ENCODE results near the gene EGFL8. TPM values are rescaled to one million over a fixed set of nuclear protein-coding genes. Genes with fewer than 3 reads are reported as not detected.

EGFL8 gene
- total and polyA plus RNA-seq, 9 of the 15 experiments (the other 6 are each of a cell fraction or from before 2014, with no cell fraction given): 2.2 to 47.4 (median 14.2) TPM

DNA sequence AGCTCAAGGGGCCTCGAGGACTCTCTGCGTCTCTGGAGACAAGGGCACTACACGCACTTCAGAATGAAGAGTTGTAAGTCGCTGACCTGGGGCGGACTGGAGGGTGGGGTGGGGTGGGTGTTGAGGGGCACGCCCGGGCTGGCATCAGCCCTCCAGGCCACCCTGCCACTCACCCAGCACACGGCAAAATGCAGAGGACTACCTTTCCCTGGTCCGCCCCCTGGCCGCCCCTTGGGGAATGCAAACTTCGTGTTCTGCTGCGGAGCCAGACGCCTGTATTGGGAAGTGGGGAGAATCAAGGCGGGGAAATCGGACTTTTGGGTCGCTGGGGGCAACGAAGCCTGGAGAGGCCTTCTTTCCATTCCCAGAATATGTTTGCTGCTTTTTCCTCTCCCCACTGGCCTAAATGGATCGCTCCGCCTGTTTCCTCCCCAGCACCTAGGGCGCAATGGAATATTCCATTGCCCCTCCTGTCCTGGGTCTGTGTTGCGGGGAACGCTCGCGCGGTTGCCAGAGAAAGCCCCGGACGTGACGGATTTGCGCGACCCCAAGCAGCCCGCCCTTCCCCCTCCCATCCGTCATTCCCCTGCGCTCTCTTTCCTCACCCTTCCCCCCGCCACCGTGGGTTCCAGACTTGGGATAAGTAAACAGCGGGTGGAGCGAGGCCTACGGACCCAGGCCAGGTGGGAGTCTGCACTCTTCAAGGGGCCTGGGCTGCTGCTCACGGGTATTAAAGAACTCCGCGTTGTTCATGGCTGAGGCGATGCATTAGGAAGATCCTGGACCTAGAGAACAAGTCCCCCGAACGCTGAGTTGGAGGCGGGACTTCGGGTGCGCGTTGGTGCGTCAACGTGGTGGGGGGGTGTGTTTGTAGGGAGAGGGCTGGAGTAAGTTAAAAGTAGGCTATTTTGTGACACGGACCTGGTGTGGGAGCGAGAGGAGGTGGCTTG lies 10.6 kb upstream of the EGFL8 start, which contains the start of gene PPT2 (continued):
- TF ChIP-seq, protein P1, sequence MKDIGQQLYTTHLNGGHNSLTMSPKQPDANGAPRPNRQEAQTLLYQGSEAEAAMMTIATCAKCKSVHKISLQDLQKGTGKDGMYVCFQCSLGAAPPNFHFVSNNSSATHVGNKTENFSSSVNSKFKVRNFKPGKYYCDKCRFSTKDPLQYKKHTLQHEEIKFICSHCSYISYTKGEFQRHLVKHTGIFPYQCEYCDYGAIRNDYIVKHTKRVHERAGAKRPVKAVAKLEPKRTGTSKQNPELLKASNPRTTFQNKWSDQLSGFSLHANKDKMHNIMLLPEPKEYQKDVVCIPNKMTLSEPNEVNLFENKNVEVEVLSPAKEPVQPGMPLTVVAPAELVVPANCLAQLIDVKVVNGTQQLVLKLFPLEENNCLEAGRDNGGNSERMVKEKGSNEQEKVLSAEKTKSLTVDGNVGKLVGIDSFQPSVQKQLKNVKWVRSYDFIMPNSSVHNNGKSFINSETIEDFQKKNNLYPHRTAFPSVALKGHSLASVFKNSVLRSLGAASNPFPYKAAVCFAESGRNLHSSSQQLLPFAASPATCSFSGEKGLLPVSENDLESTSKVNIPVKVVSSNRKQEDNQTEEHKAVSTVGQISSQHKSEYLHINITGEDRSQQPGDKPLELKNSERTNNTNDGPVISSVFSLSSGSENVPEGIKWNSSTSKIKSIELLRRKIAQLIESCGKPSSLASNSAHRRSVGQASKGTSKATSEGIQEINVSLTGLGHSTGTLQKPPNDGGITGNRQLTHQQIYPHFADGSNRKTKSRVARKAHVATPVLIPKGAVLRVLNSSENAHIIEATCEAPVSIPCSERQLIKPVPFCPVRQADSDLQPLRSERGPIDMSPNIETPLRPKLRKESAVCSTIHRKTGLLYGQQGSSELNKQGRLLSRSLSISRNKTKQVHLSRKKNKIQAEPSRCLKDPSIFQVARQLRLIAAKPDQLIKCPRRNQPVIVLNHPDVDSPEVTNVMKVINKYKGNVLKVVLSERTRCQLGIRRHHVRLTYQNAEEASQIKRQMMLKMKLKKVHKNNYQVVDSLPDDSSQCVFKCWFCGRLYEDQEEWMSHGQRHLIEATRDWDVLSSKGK (CRISPR knock-in tag; IDR thresholded peaks at IDR 0.05): no peak
- TF ChIP-seq SOX6 (IDR thresholded peaks at IDR 0.05): peak; percentile 41; the same call in 1 of the 2 replicates
- TF ChIP-seq SIX5 (IDR thresholded peaks at IDR 0.05; ENCODE audit: borderline replicate concordance in 1 of 2, insufficient read depth in 1 of 2, low read depth in 1 of 2, low read length in 2 of 2): peak; percentile 7 to 27; a peak in 2 of 4 replicates
- peak; percentile 82; the same call in 1 of the 2 replicates for TF ChIP-seq ZBTB7A (IDR thresholded peaks at IDR 0.05; ENCODE audit: borderline replicate concordance, control insufficient read depth, low read depth, low read length)
- no peak for TF ChIP-seq E4F1 (CRISPR knock-in tag; IDR thresholded peaks at IDR 0.05; ENCODE audit: borderline replicate concordance)
- TF ChIP-seq GATAD2B (IDR thresholded peaks at IDR 0.05; ENCODE audit: borderline replicate concordance): peak; percentile 48; the same call in 1 of the 2 replicates
- TF ChIP-seq RBM39 (optimal IDR thresholded peaks at IDR 0.05; ENCODE audit: low read depth, low read length): no peak
- TF ChIP-seq BCOR (IDR thresholded peaks at IDR 0.05): no peak
- no peak for TF ChIP-seq MCM2 (IDR thresholded peaks at IDR 0.05; ENCODE audit: low read depth)
- TF ChIP-seq ZNF197 (CRISPR knock-in tag; IDR thresholded peaks at IDR 0.05; ENCODE audit: low read depth): no peak
- no peak for TF ChIP-seq ZNF764 (CRISPR knock-in tag; IDR thresholded peaks at IDR 0.05; ENCODE audit: low read depth)
- TF ChIP-seq RREB1 (CRISPR knock-in tag; IDR thresholded peaks at IDR 0.05): 0 out of 2 replicates have a peak, but pooled peaks have one; percentile 15
- TF ChIP-seq POLR2B (IDR thresholded peaks at IDR 0.05; ENCODE audit: low read depth, partially characterized antibody): peak; percentile 62
- no peak for TF ChIP-seq ZNF444 (CRISPR knock-in tag; IDR thresholded peaks at IDR 0.05)

Measured in K562 (cell line).